Tongue (tissue), 2 donors: ENCODE measurements around the gene AHSA1. TPM values are rescaled to one million over a fixed set of nuclear protein-coding genes. Genes with fewer than 3 reads are reported as not detected.
A peak's percentile ranks its signal among the peaks of the same experiment; 100 is the strongest.

ENCODE experiments used
- DNase-seq: peaks from one replicate; pipeline ENCODE4 v3.0.0-alpha.2; 2015
- total RNA-seq: library from RNA; depleted of rRNA; stranded (reverse); fragments of >200 nt; gene quantifications from one replicate; pipeline ENCODE4 v1.2.3, GENCODE V29; 2014

The AHSA1 gene
- total RNA-seq, 1 donor from 2014 or later: 132 TPM

- DNase-seq: no peak
Observed at GRCh38 chr14:77473921-77474320, 16.0 kb downstream of the AHSA1 start.

DNA sequence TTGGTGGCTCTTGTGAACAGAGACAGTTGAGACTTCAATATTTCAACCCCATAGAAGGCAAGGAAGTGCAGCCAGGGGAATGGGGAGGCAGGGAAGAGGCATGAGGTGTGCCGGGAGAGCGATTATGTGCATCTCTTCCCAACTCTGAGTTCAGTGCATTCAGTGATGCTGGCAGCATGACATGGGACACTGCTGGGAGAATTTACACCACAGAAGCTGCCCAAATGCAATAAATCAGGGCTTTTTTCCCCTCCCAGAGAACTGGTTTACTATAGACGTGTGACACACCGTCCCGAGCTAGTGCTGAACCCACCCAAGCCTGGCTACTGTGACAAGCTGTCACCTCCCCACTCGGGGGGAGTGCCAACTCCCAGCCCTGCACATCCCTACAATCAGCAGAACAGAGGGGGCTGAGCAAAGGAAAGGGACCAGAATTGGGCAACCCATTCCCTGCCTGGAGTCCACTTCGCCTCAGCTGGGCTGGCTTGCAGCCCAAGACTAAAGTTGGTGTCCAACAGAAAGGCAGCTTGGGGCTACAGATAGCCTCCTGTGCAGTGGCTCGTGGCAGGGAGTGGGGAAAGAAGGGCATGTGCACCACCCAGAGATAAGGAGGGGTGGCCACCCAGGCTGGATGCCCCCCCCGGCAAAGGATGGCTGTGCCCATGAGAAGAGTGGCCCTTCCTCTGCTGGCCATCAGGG lies 16.7 kb downstream of the AHSA1 start:
- no peak for DNase-seq

DNA sequence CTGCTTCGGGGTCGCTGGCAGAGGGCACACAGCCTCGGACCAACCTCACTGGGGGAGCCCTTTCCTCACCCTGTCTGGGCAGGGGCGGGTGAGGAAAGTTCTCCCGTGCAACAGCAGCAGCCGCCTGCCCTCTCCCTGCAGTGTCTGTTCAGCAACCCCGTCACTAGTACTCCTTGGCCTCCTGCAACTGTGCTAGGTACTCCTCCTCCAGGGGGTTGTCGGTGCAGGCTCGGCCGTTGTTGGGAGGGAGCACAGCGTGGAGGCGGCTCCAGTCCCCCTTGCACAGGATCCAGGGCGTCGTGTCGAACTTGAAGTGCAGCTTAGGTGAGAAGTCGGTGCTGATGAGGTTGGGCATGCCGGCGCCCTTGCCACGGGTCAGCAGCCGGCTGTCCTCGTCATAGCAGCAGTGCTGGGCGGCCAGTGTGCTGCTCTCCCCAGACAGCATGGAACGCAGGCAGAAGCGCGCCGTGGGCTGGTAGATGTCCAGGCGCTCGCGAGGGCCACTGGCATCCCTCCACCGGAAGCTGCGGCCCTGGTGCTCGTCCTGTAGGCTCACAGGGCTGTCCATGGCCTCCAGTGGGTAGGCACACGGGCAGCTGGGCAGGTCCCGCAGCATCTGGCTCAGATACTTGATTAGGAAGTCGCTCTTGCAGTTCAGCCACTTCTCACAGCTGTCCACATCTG lies 17.7 kb downstream of the AHSA1 start:
- DNase-seq: no peak

- no peak for DNase-seq
Observed at GRCh38 chr14:77478029-77478428, 20.1 kb downstream of the AHSA1 start.

DNA sequence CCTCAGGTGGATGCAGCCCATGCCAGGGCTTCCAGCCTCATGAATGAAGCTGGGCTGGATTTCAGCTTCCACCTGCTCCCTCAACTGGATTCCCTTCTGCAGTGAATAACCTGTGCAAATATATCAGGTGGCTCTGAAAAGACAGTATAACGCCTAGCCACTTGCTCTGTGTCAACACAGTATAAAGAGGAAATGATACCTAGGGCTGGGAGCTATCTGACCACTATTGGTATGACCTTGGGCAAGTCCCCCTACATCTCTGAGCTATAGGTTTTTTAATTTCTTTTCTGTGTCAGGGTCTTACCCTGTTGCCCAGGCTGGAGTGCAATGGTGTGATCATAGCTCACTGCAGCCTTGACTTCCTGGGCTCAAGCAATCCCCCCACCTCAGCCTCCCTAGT lies 20.9 kb downstream of the AHSA1 start:
- DNase-seq: no peak

- DNase-seq: no peak
Observed at GRCh38 chr14:77482422-77482821, 24.5 kb downstream of the AHSA1 start.

- no peak for DNase-seq
Observed at GRCh38 chr14:77485256-77485655, 27.4 kb downstream of the AHSA1 start.

DNA sequence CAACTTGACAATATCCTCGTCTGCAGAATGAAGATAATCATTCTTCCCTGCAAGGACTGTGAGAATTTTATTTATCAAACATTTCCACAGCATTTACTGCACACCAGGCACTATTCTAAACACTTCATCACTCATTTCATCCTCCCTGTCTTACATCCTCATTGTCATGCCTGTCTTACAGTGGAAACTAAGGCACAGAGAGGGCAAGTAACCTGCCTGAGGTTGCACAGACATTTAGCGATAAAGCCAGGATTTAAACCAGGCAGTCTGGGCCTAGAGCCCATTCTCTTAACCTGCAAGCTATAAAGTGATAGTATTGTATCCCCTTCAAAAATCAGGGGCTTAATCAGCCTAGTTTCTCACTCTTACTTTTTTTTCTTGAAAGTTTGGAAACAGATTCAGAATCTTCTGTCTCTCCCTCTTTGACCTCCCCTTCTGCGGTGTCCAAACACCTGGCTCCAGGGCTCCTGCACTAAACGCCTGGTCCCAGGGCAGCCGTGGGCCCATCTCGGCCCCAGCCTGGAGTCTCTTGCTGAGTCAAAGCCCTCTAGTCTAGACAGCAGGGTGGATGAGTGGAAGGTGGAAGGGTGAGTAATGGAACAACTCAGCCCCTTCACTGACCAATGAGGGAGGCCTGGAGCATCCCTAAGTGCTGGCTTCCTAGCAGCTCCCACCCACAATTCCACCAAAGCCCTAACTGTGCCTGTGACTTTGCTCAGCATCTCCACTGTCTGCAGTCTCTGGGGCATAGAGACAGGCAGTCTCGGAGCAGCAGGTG lies 28.2 kb downstream of the AHSA1 start:
- DNase-seq: no peak

DNA sequence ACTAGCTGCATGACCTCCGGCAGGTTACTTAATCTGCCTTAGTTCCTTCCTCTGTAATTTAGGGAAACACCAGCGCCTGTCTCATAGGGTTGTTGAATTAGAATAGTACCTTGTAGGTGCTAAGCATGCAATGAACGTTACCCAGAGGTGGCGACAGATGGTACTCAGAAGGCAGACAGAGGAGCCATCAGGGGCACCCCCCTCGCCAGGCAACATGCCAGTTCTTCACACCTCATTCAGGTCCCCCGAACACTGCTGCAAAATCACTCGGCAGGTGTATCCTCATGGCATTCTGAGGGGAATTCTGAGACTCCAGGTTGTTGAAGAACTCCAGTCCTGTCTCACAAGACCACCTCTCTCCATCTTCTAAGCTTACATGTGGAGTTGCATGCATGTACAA lies 30.7 kb downstream of the AHSA1 start:
- DNase-seq: no peak

DNA sequence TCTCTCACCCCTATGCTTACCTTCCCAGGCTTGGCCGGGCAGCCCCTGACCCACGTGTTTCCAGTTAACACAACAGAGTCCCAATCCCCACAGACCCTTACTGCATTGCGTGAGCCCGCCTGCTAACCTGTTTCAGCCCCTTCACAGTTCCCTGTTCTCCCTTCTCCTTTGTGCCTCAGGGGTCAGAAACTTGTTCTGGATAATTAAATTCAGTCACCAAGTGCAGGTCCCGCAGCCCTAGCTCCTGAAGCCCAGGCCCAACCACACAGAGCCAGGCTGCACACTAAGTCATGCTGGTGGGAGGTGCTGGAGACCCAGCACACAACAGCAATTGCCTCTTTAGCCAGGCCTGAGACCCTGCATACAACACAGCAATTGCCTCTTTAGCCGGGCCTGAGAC lies 31.1 kb downstream of the AHSA1 start:
- no peak for DNase-seq

GRCh38 chr14:77490347-77490986 lies 32.6 kb downstream of the AHSA1 start:
- DNase-seq: no peak

DNA sequence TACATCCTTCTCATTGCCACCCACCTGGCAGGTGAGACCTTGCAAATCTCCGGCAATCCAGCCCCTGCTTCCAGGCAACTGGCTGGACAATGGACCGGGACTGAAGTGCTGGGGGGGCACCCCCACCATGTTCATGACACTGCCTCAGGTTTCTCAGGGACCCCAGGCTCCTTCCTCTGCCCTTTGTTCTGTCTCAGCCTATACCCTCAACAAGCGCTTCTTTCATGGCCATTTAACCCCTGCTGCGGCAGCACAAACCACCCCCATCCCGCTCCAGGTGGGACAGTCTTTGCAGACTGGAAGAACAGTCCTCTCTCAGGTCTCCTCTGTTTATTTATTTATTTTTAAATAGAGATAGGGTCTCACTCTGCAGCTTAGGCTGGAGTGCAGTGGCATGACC lies 33.2 kb downstream of the AHSA1 start:
- DNase-seq: no peak

GRCh38 chr14:77495334-77495733 lies 37.4 kb downstream of the AHSA1 start:
- no peak for DNase-seq

DNA sequence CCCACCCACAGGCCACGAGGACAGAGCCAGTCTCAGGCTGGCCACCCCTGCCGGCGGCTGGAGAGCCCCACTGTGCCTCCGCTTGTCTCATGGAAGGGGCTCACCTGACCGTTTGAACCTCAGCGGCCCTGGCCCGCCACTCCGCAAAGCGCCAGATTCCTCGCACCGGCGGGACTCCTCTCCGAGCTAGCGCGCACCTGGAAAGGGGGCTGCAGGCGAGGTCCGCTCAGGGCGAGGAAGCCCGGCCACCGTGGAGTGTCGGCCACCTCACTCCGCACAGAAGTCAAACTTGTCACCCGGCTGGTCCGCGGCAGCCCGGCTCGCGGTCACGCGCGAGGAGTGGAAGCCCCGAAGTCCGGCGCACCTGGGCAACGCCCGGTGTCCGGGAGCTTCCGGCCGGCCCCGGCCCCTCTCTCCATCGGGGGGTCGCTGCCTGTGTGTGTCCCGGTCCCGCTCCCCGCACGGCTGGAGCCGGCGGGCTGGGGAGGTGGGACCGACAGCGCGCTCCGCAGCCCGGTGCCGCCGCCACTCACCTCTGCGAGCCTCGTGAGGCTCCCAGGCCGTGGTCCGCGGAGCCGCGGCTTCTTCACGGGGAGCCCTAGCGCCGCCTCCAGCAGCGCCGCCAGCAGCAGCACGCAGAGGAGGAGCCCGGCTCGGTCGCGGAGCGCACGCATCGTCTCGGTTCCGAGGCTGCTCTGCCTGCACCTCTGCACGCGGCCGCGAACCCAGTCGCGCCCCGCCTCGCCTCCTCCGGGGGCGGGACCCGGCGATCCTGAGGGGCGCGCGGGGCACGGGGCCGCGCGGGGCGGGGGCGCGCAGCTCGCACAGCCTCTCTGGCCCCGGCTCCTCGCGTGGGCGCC lies 40.5 kb downstream of the AHSA1 start, which contains the start of gene ISM2:
Gene ISM2, minus strand, starts transcription at position 697 of the 860 bp plus-strand sequence. Its CDS starts 23 bp downstream, at position 674.
- peak; percentile 36 for DNase-seq

DNA sequence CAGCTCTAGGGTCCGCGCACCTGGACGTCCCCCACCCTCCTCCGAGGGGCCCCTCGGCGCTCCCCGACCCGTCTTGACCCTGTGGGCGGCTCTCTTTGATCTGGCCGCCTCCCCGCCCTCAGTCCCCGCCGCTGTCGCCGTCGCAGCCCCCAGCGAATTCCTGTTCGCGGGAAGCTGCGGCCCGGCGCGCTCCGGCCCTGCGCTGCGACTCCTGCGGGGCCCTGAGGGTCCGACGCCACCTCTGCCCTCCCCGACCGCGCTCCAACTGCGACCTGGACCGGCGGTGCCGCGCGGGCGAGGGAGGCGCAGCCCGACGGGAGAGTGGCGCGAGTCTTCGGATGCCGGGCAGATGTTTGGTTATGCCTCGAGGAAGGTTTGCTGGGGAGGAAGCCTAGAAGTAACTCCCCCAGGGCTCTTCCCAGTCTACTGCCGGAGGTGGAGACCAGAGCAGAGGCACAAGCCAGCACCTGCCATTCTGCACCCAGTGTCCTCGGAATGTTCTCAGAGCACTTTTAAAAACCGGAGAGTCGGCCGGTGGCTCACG lies 41.2 kb downstream of the AHSA1 start:
- peak; percentile 4 for DNase-seq

GRCh38 chr14:77502109-77502782 lies 44.4 kb downstream of the AHSA1 start:
- DNase-seq: no peak

DNA sequence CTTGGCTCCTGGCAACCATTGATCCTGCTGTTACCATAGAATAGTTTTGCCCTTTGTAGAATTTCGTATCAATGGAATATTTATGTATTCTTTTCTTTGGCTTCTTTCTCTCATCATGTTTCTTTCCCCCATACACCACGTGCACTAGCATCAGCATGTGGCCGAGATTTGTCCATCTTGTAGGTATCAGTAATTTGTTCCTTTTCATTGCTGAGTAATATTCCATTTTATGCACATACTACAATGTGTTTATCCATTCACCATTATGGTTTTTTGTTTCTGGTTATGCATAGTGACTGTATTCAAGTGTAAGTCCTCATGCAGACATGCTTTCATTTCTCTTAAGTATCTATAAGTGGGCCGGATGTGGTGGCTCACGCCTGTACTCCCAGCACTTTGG lies 45.2 kb downstream of the AHSA1 start:
- DNase-seq: no peak

GRCh38 chr14:77505031-77505430 lies 47.1 kb downstream of the AHSA1 start:
- DNase-seq: no peak

GRCh38 chr14:77507762-77508161 lies 49.9 kb downstream of the AHSA1 start:
- DNase-seq: no peak

GRCh38 chr14:77508249-77508648 lies 50.4 kb downstream of the AHSA1 start:
- no peak for DNase-seq

- no peak for DNase-seq
Observed at GRCh38 chr14:77508876-77509275, 51.0 kb downstream of the AHSA1 start.
